ENCODE results near the gene TSHZ3.

Gene TSHZ3

GRCh38 chr19:31260171-31260933 lies 88.9 kb downstream of the TSHZ3 start:
- DNase-seq, result no peak

GRCh38 chr19:31258211-31259052 lies 90.8 kb downstream of the TSHZ3 start:
- no peak for DNase-seq

GRCh38 chr19:31257426-31258130 lies 91.7 kb downstream of the TSHZ3 start:
- no peak for DNase-seq

- no peak for DNase-seq
Measured at GRCh38 chr19:31257025-31257424, 92.2 kb downstream of the TSHZ3 start.

- no peak for DNase-seq
Measured at GRCh38 chr19:31256593-31256960, 92.7 kb downstream of the TSHZ3 start.

GRCh38 chr19:31255831-31256592 lies 93.2 kb downstream of the TSHZ3 start:
- DNase-seq, result no peak

GRCh38 chr19:31255174-31255799 lies 93.9 kb downstream of the TSHZ3 start:
- DNase-seq, result no peak

GRCh38 chr19:31254611-31255010 lies 94.6 kb downstream of the TSHZ3 start:
- DNase-seq, result no peak

GRCh38 chr19:31254180-31254551 lies 95.1 kb downstream of the TSHZ3 start:
- DNase-seq, result no peak

- DNase-seq, result no peak
Measured at GRCh38 chr19:31253526-31254179, 95.6 kb downstream of the TSHZ3 start.

- no peak for DNase-seq
Measured at GRCh38 chr19:31252441-31252840, 96.8 kb downstream of the TSHZ3 start.

- DNase-seq, result no peak
Measured at GRCh38 chr19:31249217-31249616, 100.0 kb downstream of the TSHZ3 start.

- DNase-seq, result no peak
Measured at GRCh38 chr19:31235806-31236205, 113.4 kb downstream of the TSHZ3 start.

GRCh38 chr19:31233295-31233800 lies 115.9 kb downstream of the TSHZ3 start:
- no peak for DNase-seq

- no peak for DNase-seq
Measured at GRCh38 chr19:31232871-31233270, 116.4 kb downstream of the TSHZ3 start.

- no peak for DNase-seq
Measured at GRCh38 chr19:31232180-31232579, 117.1 kb downstream of the TSHZ3 start.

GRCh38 chr19:31231237-31231636 lies 118.0 kb downstream of the TSHZ3 start:
- DNase-seq, result no peak

- no peak for DNase-seq
Measured at GRCh38 chr19:31226151-31226935, 122.9 kb downstream of the TSHZ3 start.
